SHP77 treated with DMSO at 0.1 percent for 48 hours (cell line): ENCODE data around the gene RAP1GDS1.
"Not testable (repeated sequence)": the region's sequence is repeated elsewhere in the genome, so short reads cannot be mapped to it uniquely, and the experiment has no call there.

Experiments
- DNase-seq: peaks from one replicate; lab custom pipeline; 2025; lab: John Stamatoyannopoulos, UW

Gene RAP1GDS1

DNA sequence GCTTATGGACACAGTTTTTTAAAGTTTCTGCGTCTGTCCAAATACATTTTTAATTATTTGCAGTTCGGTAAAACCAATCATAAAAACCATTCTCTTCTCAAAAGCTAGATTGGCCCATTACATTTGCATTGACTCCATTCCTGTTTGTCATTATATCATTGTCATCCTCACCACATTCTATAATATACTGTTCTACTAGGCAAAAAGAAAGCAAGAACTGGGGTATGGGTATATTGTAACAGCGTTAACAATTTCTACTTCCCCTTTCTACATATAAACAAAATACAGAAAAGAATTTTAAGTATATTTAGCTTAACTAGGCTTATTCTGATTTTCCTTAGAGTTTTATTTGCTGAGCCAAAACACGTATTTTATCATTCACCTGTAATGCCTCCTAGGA, 91.8 kb downstream of the RAP1GDS1 start:
- no peak for DNase-seq

DNA sequence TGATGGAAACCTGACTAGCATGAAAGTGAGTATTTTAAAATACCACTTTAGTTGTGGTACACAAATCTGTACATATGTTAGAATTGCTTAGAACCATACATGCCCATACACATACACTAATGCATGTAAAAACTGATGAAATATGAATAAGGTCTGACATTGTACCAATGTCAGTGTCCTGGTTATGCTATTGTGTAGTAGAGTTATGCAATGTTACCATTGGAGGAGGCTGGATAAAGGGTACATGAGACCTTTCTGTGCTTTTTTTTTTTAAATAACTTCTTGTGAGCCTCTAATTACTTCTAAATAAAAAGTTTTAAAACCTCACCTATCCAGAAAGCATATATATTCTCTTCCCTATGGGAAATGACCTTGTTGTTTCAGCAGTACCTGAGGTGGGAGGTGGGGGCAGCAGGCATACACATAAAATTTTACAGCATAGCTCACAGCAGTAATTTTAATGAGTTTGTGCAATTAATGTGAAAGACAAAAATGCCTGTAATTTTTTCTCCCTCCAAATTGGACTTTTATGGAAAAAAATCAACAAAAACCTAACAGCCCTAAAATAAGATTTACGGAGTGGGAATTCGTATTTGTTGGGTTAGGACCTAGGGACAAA, 97.6 kb downstream of the RAP1GDS1 start:
- DNase-seq: no peak

DNA sequence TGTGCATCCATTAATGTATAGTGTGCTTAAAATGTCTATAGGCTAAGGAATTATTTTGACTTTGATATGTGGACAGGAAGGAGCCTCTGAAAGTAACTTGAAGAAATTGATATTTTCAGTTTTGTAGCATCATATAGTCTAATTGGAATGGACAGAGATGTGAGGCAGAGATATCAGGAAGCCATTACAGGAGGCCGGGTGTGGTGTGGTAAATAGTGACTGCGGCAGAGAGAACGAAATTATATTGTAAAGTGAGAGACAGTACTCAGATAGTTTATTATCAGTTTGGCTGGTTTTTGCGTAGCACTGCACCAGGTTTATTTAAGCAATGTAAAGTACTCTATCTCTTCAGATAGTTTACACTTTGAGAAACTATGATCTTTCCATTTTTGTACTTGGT, 98.5 kb downstream of the RAP1GDS1 start:
- no peak for DNase-seq

DNA sequence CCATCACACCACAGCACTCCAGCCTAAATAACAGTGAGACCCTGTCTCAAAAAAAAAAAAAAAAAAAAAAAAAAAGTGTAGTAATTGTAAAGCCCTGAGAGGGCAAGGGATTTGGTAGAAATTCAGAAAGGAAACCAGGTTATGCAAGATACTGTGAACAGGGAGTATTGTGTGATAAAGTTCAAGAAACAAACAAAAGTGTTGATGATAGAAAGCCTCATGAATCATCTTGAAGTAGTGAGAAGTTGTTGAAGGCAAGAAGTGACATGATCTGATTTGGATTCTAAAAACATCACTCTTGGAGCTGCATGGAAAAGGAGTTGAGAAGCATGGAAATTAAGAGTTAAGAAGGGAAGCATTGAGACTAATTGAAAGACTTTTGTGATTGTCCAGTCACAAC, 102.2 kb downstream of the RAP1GDS1 start:
- DNase-seq: no peak

DNA sequence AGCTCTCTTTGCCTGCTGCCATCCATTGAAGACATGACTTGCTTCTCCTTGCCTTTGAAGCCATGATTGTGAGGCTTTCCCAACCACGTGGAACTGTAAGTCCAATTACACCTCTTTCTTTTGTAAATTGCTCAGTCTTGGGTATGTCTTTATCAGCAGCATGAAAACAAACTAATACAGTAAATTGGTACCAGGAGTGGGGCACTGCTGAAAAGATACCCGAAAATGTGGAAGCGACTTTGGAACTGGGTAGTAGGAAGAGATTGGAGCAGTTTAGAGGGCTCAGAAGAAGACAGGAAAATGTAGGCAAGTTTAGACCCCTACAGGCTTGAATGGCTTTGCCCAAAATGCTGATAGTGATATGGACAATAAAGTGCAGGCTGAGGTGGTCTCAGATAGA, 105.1 kb downstream of the RAP1GDS1 start:
- not testable (repeated sequence) for DNase-seq

DNA sequence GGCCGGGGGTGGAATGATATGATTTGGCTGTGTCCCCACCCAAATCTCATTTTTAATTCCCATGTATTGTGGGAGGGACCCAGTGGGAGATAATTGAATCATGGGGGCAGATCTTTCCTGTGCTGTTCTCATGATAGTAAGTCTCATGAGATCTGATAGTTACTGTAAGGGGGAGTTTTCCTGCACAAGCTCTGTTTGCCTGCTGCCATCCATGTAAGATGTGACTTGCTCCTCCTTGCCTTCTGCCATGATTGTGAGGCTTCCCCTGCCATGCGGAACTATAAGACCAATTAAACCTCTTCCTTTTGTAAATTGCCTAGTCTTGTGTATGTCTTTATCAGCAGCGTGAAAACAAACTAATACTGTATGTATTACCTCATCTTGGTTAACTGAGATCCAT, 106.8 kb downstream of the RAP1GDS1 start:
- DNase-seq: not testable (repeated sequence)

DNA sequence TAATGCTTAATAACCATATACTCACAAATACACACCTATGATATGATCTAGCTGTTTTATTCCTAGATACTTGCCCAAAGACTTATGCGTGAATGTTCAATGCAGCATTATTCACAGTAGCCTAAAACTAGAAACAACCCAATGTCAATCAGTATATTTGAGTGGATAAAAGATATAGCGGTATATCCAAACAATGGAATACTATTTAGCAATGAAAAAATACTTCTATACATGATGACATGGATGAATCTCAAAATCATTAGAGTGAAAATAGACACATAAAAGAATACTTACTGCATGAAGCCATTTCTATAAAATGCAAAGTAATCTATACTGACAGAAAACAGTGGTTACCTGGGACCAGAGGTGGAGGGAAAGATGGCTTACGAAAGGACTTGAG, 108.1 kb downstream of the RAP1GDS1 start:
- no peak for DNase-seq

DNA sequence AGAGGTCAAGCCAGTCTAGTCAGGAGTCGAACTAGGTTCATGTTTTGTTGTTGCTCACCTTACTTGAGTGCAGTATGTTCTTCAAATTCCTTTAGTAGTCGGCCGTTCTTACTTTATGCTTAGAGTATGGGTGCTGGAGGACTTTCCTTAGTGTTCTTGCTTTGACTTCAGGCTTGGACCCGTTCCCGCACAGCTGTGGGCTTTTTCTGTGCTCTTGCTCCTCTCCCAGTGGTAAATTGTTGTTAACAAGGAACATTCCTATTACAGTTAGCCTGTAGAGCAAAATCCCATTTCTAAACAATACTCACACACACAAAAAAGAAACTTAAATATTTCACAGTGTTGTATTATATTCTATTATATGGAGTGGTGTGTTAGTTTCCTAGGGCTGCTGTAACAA, 113.5 kb downstream of the RAP1GDS1 start:
- DNase-seq: no peak

DNA sequence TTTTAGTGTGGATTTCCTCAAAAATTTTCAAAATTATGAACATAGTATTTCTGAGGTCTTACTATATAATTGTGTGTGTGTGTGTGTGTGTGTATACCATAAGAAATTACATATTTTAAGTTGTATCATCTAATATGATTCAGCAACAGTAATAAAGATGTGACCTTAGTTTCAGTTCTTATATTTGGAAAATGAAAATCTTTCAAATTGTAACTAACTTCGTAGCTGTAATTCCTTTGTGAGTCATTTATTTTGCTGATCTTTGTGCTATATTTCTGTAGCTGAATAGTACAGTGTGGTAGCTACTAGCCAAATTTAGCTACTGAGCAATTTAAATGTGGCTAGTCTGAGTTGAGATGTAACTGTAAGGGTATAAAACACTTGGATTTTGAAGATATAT, 116.4 kb downstream of the RAP1GDS1 start:
- DNase-seq: no peak

DNA sequence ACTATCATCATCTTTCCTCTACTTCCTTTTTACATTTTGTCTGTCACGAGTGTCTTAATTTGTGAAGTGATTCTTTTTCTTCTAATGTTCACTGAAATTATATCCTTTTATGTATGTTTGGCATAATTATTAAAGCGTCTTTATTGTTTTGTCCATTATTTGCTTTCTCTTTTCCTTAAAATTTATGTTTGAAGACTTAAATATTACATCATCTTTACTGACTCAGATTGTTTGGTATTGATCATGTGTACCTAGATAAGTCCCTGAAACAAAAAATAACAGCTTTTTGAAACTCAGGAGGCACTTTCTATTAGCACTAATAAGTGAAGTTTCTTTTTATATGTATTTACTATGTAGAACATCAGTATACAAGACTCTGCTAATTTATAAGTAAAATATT, 120.1 kb downstream of the RAP1GDS1 start:
- no peak for DNase-seq

DNA sequence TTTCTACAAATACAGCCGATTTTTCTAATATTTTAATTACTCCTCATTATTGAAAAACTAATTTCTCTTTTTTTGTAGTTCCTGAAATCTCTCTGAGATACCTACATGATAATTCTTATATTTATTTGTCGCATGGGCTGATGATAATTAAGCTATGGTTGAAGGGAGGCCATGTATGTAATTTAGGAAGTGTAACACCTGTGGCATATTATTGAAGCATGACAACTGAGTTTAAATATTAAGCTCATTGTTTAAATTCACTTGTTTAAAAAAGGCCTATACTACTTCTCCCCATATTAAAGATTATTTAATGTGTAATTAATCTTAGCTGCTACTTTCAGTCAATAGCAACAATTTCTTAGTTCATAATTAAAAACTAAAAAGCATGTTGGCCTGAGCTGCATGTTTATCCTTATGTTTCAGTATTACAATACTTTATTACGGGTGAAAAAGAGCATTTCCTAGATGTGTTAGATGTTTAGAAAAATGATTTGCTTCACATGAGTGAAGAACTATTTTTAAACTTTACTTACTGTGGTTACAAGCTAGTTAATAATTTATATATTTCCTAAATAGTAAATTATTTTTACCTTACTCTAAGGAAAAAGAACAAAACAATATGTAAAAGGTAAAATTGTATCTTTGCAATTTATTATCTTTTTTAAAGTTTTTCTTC, 122.4 kb downstream of the RAP1GDS1 start:
- DNase-seq: no peak

DNA sequence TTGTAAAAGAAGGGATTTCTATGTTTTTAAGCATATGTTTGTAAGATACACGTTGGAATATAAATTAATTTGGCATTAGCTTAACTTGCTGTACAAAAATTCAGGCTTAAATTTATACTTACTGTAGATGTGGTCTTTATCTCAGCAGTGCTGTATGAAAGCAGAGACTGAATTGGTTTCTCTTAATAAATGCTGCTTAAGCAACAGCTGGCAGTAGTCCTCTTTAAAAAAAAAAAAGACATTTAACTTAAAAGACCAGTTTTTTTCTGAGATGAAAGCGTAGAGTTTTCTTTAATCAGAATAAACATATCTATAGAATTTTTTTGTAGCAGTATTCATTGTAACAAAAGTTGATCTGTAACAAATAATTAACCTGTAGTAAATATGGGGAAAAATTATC, 124.6 kb downstream of the RAP1GDS1 start:
- no peak for DNase-seq

DNA sequence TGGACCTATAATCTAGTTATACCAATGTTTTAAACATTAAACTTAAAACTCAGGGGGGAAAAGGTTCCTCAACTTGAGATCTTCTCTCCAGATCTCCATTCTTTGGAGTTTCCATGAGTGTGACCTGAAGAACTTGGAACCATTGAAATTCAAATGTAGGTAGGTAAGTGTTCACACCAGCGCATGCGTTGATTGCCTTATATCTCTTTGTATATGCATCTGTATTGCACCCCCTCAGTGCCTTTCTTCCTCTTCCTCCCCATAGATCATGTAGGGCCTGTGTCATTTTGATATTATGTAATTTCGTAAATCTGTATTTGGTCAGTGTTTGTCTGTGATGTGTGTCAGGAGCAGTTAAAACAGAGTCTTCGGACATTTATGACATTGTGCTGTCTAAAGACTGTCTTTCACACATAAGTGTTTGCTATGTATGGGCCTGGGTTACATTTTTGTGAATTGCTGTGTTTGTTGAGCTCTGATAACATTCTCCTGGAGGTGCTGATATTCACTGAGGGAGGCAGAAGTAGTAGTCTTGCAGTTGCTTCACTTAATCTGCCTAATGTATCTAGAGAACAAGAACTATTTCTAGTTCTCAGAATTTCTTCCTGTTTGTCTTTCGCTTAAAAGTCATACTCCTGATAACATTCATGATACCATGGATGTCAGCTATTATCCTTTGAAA, 126.3 kb downstream of the RAP1GDS1 start:
- no peak for DNase-seq

DNA sequence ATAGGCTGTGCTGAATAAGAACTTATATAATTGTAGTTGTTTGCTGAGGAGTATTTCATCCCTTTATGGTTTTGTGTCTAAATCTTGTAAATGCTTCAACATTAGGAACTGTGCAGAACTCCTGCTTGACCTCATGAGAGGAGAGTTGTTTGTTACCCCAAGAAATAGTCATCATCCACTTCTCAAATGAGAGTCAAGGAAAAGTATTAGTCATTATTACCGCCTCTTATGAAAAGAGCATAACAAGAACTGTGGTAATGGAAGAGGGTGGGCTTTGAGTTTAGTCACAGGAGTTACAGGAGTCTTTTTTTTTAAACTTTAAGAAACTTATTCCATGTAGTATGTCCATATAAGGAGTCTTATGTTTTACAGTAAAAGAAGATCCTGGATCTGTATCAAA, 132.9 kb downstream of the RAP1GDS1 start:
- DNase-seq: no peak

DNA sequence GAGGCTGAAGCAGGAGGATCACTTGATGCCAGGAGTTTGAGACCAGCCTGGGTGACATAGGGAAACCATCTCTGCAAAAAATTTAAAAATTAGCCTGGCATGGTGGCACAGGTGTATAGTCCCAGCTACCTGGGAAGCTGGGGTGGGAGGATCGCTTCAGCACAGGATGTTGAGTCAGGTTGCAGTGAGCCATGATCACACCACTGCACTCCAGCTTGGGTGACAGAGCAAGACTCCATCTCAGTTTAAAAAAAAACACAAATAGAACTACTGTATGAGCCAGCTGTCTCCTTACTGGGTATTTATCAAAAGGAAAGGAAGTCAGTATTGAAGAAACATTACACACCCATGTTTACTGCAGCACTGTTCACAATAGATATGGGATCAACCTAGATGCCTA, 138.7 kb downstream of the RAP1GDS1 start:
- no peak for DNase-seq

DNA sequence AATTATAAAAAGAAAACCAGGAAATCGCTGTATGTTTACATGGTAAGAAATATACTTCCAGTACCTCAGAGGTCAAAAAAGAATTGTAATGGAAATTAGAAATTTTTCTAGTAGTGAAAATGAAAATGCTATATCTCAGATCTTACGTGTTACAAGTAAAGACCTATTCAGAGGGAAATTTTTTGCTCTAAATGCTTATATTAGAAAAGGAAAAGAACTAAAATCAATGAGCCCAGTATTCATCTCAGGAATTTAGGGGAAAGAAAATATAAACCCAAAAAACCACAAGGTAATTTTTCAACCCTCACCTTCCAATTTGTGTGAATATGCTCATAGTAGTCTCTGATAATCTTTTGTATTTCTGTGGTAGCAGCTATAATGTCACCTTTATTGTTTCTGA, 145.6 kb downstream of the RAP1GDS1 start:
- DNase-seq: no peak

DNA sequence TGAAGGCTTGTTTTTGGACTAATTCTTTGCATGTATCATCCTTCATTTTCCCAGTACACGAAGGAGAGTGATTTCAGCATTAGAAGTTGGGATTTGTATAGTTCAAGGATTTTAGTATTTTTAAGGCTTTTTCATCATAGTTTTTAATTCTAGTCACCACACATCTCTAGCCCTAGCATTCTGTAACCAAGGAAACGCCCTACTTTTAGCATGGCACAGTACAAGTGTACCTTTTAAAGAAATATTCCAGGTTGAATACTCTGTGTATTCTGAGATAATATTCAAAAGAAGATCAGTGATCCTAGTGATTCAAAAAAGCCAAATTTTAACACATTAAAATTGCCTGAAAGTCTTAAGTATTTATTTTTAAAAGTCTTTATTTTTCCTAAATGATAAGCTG, 150.5 kb downstream of the RAP1GDS1 start:
- no peak for DNase-seq

DNA sequence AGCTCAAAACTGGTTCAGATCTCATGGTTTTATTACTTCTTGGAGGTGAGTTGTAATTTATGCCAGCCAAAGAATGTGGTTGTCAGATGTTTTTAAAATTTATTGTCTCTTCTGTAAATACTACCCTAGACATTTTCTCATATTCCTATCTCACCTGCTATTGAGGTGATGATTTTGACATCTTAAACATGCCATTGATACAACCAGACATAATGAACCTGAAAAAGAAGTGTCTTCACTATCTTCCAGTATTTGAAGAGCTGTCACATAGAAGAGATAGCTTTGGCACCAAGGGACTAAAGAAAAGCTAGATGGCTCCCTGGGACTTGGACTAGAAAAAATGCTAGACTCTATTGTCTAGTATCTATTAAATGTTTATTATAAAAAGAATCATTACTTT, 155.7 kb downstream of the RAP1GDS1 start:
- no peak for DNase-seq

DNA sequence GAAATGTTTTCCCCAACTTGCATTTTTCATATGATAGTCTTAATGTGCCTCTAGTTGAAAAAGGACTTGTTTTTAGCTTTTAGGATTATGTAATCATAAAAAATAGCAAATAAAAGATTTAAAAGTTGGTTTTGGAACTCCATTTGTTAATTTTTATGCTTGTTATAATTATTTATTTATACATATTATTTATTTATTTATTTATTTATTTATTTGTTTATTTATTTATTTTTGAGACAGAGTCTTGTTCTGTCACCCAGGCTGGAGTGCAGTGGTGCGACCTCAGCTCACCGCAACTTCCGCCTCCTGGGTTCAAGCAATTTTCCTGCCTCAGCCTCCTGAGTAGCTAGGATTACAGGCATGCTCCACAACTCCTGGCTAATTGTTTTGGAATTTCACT, 159.0 kb downstream of the RAP1GDS1 start:
- not testable (repeated sequence) for DNase-seq

DNA sequence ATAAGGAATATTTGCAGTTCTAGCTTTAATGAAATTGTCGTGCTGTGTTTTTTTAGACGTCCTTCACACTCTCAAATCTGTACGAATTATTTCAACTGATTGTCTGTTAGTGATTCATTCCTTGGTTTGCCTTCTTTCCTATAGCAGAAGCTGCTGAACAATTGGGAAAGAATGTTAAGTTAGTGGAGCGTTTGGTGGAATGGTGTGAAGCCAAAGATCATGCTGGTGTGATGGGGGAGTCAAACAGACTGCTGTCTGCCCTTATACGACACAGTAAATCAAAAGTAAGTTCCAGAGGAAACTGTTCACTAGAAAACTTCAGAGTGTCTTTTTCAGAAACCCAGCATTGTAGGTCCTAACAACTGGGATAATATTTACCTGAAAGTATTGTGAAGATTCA, 159.9 kb downstream of the RAP1GDS1 start:
- no peak for DNase-seq

DNA sequence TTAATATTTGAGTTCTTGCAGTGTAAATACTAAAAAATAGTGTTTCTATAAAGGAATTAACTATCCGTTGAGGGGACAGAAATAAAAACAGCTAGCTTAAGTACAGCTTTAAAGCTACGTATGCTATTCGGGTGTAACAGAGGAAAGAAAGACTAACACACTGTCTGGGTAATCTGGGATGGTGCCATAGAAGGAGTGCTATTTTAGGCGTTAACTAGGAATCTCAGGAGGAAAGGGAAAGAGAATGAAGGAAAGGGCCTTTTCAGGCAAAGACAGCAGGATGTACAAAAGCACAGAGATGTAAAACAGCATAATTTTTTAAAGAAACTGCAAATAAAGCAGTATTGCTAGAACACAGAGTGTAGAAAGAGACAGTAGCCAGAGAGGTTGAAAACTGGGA, 161.8 kb downstream of the RAP1GDS1 start:
- no peak for DNase-seq

DNA sequence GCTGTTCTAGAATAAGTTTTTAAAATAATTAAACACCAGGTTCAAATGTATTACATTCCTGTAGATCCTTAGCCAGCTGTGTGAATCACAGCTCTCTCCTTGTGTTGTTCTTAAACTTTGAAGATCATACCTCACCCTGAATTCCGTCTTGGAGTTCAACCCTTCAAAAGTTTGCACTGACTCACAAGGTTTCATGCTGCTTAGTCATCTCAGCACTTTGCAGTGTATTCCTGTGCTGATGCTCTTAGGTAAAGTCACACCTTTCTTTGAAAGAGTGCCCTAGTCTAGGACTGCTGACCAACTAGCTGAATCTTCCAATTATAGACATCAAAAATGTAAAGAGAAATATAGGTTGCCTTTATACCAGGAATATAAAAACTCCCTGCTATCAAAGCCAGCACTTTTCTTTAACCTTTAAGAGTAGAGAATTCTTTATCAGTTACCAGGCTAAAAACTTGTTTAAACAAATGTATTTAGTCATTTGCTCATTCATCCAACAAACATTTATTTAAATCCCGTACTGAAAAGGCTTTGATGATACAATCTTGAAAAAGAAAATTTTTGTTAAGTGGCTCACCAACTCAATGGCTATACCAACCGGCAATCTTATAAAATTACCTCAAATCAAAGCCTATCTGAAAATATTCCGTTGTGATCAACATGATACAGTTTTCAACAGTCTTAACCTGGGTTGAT, 169.7 kb downstream of the RAP1GDS1 start:
- no peak for DNase-seq

DNA sequence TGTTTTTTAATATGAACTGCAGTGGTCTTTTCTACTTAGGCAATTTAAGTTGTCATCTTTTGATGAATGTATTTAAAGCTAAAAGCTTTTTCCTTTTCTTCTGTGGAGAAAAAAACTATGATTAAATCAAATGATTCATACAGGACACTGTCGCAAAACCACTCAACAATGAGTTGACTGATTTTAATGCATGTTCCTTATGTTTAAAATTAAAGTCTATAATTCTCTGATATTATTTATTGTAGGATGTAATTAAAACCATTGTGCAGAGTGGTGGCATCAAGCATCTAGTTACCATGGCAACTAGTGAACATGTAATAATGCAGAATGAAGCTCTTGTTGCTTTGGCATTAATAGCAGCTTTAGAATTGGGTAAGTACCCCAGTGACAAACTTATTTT, 172.5 kb downstream of the RAP1GDS1 start:
- DNase-seq: no peak
